Activated naive CD4-positive, alpha-beta T cell treated with Interleukin-2 at 50 U/mL for 16 hours (primary cell): ENCODE measurements around the gene TMEM266.

Experiments used
- DNase-seq: peaks from one replicate; pipeline ENCODE4 v3.0.0-alpha.2; 2020

Gene TMEM266

DNA sequence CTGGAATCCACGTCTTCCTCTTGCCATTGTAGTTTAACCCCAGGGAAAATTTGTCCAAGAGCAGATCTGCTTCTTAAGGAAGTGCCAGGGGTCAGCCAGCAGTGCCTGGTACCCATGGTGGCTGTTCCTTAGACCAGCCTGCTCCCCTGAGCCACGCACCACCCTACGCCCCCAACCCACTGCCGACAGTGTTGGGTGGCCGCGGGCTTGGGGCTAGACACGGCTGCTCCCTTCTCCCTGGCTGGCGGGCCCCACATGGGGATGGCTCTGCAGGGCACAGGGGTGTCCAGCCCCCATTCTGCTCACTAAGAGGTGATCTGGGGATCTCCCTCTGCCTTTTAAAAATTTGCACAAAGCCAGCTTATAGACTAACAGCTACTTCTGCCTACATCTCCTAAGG is 104.8 kb downstream of the TMEM266 start:
- DNase-seq = no peak

DNA sequence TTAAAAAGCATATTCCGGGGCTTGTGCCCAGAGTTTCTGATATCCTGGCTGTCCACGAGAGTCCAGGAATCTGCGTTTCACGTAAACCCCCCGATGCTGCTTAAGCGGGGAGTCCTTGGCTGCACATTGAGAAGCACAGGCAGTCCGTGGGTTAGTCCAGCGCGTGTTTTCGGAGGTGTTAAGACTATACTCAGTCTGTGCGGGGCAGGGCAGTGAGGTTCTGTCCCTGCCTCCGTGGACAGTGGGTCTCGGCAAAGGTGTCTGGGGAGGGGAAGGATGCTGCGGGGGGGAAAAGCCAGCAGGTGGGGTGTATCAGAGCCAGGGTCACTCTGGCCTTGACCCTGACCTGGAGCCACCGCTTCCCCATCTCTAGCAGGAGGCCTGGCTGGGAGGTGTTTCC is 106.2 kb downstream of the TMEM266 start:
- no peak for DNase-seq

DNA sequence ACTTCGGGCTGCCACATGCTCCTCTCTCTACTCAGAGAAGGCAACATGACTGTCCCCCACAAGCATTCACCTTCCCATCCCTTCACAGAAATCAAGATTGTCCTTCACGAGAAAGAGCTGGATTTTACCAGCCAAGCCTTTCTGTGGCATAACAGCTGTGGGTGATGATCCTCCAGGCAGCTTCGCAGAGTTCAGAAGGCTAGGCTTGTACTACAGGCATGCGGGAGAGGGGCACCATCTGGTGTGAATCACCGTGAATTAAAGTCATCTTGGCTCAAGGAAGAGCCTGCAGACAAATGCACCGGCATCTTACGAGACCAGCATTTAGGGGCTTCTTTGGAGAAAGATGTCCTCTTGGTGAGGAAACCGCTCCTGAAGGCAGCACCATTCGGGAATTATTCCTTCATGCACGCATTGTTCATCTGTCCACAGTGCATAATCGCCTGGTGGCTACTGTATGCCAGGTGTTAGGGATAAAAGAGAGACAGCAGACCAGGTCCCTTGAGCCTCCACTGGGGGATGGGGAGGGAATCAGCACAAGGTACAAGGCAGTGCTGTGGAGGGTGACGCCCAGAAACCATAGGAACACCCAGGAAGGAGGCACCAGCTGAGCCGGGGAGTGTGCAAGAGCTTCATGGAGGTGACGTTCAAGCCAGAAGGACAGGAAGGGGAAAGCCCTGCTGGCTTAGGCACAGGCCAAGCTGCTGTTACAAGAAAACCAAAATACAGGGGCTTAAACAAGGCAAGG is 108.6 kb downstream of the TMEM266 start:
- no peak for DNase-seq

DNA sequence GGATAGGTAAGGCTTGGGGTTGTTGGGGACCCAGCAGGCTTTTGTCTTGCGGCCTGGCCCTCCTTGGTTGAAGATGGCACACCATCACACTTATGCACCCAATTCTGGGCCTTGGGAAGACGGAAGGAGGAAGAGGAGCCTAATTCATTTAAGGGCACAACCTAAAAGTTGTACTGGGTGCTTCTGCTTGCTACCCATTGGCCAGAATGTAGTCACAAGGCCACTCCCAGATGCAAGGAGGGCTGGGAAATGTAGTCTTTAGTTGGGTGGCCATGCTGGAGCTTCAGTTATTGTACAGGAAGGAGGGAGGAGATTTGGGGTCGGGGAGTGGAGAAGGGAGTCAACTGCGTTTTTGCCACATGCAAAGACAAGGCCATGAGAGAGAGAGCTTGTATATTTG is 109.2 kb downstream of the TMEM266 start:
- no peak for DNase-seq

DNA sequence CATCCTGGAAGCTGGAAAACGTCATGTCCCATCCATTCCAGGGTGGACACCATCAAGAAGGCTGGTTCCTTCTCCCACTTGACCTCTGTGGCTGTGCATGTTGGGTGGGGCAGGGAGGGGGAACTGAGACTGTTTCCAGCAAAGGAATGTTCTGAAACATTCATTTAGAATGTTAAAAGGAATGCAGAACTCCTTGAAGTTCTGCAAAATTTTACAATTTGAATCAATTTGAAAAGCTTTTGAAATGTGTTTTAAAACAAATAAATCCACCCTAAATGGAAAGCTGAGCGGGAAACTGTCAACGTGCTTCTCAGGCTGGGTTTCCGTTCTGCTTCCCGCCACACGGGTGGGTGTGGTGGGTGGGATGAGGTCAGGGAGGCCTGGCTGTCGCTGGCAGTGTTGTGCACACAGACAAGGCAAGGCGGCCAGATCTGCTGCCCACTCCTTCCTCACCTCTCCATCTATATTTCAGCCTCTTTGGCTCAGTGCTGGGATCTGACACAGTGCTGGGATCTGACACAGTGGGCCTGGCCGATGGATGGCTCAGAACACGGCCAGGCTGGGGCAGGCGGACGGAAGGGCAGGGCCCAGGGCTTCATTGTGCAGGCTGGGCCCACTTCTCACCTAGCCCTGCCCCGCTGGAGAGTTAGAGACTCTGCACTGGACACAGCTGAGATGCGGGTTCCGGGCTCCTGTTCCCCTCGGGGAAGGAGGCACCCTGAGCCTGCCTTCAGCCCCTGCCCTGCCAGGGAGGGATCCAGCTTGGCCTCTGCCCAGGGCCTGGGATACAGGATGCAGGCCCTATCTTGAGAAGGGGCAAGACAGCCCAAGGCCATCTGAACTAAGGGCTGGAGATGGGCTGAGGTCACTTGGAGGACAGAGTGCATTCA is 110.4 kb downstream of the TMEM266 start:
- DNase-seq = no peak

DNA sequence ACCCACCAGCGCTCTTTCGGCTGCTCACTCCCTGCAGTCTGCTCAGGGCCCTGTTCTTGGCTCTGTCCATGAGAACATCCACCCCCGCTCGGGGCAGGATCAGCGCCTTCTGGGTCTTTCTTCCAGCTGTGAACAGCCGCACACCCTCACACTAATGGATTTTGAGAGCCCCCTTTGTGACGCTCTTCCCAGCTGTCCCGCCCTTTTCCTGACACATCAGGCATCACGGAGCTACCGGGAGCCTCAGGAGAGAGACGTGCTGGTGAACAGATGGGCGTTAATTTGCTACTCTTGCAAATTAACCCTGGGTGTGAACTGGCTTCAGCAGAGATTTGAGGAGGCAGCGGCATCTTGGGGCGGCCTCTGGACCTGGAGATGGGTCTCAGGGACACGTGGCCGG is 113.0 kb downstream of the TMEM266 start:
- DNase-seq = no peak

DNA sequence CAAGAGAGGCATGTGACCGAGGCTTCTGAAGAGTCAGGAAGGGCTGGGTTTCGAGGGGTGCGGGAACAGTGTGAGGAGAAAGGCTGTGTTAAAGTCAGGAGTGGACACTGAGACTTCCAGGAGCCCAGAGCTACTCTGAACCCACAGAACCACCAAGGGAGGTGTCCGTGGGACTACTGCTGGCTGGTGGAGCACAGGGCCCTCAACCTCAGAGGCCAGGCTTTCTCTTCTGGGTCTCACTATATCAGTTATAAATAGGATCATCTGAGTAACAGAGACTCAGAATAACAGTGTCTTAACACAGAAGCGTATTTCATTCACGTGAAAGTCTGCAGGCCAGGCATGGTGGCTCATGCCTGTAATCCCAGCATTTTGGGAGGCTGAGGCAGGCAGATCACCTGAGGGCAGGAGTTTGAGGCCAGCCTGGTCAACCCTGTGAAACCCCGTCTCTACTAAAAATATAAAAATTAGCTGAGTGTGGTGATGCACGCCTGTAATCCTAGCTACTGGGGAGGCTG is 113.6 kb downstream of the TMEM266 start:
- DNase-seq = no peak

DNA sequence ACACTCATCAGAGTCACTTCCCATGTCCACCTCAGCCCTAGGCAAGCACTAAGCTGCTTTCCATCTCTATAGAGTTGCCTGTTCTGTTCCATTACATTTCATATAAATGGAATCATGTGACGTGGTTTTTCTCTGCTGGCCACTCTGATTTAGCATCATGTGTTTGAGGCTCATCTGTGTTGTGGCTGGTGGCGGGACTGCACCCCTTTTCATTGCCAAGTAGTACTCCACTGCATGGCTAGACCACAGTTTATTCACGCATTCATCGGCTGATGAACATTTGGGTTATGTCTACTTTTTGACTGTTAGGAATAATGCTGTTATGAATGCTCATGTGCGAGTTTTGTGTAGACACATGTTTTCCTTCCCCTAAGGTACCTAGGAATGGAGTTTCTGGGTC is 114.9 kb downstream of the TMEM266 start:
- DNase-seq = no peak

DNA sequence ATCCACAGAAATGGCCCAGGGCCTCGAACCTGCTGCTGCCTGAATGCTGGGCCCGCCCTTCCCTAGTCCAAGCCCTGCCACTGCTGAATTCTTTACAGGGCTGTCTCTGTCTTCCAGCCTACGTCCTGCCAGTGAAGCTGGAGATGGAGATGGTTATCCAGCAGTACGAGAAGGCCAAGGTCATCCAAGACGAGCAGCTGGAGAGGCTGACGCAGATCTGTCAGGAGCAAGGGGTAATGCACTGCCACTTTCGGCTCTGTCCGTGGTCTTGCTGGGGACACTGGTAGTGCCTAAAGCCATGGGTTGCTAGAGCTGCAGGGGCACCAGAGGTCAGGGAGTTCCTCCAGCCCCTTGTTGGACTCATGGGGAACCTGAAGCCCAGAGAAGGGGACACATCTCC is 115.7 kb downstream of the TMEM266 start:
- DNase-seq = no peak

DNA sequence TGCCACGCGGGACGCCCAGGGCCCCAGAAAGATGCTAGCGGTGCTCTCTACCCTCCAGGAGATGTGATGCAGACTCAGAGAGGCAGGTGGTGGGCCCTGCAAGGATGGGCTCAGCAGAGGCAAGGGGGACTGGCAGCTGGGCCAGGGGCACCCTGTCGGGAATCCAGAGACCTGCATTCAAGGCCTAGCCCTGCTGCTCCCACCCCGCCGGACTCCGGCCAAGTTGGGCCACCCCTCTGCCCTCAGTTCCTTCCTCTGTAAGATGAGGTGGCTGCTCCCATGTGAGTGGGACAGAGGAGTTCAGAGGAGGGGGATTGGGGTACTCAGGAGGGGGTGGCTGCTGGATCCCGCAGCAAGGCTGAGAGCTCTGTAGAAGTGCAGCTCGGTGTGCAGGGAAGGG is 116.3 kb downstream of the TMEM266 start:
- no peak for DNase-seq

DNA sequence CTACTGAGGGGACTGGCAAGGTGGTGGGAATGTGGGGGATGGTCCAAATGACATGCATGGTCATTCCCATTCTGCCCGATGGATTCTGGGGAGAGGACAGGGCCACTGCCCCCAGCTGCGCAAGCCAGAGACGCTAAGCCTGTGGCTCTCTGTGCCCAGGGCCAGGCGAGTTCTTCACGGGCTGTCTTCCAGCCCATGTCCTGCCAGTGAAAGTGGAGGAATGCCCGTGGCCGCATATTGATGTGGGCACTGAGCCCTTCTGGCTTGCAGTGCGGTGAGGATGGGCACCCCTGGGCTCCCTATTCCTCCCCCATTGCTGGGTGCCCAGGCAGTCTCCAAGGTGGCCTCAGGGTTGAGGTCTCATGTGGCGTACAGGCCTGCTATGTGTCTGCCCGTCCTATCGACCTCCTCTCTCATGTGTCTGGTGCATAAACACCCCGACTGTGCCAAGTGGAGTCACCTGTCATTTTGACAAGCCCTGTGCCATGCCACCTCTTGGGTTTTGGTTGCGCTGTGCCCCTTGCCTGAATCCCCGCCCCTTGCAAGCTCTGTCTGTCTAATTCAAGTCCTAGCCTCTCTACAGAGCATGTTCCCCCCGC is 116.8 kb downstream of the TMEM266 start:
- no peak for DNase-seq

DNA sequence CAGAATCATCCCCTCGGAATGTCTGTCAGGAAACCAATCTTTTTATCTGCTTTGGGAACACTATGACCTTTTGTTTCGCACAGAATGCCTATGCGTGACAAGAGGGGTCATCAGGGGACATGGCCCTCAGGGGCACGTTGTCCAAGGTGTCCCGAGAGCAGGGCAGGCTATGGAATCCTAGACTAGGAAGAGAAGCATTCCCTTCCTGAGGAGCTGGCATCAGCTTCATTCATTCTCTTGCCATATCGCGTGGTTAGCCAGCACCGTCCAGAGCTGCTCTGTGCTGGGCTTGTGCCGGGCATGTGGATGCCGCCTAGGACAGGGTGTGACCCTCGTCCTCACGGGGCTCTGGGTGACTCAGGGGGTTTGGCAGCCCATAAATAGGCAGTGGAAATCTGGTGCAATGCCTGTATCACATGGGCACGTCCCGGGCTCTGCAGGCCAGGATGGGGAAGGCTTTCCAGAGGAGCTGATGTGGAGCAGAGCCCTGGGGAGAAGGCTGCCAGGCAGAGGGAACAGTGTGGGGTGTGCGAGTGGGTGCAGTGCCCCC is 117.8 kb downstream of the TMEM266 start:
- no peak for DNase-seq

DNA sequence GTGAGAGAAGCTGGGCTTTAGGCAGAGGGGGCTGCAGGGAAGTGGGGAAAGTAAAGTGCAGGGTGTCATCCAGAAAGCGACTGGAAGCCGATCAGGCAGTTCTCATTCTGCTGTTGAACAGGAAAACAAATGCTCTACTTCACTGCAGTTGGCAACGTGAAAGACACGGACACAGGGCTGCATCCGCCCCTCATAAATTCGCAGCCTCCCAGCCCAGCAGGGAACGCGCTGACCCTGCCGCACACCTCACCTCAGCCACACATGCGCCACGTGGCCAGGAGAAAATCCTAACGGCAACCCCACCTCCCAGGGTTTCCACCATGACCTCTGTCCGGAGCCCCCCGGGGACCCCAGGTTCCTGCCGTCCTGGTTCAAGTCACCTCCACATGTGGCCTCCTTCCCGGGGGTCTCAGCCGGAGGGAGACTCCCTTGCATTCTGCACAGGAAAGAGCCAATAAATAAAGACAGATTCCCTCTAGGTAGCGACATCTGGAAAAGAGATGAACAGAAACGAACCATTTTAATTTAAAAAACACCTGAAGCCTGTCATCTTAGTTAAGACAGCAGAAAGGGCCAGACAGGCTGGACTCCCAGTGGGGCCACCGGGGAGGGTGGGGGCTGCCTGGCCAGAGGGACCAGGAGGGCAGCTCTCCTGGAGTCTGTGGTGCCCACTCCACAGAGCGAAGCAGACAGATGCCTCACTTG is 118.7 kb downstream of the TMEM266 start:
- DNase-seq = no peak

DNA sequence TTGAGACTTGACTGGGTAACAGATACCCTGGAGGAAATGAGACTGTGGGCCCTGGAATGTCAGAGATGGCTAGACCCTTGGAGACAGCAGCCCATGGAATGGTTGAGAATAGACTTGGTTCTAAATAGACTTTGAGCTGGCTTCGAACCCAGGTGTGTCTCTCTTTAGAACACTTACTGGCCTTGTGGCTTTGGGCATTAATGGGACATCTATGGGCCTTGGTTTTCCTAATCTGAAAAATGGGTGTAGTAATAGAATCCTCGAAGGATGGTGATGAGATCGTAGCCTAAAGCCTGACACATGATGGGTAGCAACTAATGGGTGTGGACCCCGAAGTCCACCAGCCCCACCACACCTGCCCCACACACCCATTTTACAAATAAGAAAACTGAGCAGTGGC is 119.2 kb downstream of the TMEM266 start:
- DNase-seq = no peak

DNA sequence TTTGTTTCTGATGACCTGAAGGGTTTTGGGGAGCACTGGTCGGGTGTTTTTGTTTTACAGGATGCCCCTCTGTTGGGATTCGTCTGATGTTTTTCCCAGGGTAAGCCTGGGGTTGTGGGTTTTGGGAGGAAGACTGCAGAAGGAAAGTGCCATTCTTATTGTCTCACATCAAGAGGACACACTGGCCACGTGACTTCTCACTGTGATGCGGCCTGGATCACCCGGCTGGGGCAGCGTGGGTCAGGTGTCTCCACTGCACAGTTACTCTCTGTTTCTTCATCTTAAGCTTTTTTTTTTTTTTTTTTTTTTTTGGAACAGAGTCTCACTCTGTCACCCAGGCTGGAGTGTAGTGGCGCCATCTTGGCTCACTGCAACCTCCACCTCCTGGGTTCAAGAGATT is 120.5 kb downstream of the TMEM266 start:
- no peak for DNase-seq

DNA sequence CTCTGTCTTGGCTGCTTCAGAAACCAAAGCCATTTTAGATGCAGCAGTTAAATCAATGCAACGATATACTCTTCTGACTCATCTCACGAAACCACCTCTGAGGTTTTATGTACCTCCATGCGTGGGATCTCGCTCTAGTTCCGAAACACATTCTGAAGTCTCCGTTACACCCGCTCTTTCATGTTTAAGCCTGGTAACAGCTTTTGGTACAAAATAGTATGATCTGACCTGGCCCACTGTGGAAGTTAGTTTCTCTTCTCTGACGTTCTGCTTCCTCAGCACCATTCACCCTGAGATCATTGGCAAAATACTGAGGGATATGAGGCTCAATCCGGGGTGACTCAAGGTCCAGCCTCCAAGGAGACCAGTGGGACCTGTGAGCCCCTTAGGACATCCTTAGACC is 121.9 kb downstream of the TMEM266 start:
- DNase-seq = peak; percentile 46

DNA sequence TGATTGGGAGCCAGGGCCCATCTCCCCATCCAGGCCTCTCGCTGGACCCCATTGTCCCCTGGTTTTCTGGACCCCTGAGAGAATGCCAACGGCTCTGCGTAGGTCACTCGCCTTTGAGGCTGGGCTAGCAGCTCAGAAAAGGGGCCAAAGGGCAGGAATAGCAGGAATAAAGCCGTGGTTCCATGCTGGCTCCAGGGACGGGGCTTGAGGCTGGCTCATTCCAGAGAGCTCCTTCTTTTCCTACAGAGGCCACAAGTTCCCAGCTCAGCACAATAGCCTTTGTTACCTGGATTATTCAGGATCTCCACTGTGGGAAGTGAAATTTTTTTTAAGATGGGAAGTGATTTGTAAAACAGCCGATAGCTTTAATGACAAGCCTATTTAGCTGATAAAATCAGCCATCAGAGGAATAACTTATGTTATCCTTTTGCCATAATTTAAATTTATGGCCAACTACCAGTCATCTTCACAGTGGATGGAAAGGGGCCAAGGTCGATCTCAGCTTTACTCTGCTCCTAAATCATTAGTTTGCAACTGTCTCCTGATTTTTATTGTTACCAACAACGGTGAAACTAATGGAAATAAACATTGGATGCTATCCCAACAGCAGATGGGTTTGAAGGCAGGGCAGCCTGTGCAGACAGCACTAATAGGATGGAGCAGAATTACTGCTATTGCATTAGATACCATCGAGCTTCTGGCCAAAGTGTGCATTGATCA is 124.3 kb downstream of the TMEM266 start:
- DNase-seq = no peak

DNA sequence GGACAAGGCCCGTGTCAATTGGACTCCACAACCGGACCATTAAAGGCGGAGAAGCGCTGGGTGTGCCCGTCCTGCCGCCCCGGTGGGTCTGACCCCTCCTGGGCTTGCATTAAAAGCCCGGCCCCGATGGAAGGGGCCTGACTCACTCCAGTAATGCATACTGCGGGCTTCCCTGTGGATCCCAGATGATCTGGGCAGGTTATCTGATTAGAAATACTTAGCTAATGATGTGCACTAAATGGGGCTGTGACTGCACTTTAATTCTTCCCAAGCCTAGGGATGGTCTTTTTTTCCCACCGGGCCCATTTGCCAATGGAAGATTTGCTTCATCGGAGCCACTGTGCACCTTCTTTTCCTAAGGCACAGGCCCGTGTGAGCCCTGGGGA is 124.9 kb downstream of the TMEM266 start:
- DNase-seq = no peak

DNA sequence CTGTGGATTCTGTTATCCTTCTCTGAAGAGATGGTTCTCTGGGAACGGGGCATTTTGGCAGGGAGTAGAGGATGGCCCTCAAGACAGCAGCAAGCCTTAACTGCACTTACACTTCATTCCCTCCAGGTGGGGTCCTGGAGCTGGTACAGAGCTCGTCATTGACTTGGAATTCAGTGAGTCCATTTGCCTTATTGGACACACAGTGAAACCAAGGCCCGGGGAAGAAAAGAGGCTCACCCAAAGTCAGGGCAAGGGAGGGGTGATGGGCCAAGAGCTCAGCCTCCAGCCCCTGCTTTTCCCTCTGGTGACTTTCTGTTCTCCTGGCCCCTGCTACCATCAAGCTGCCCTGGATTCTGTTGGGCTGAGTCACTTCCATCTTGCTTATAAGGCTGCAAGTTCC is 125.9 kb downstream of the TMEM266 start:
- no peak for DNase-seq

DNA sequence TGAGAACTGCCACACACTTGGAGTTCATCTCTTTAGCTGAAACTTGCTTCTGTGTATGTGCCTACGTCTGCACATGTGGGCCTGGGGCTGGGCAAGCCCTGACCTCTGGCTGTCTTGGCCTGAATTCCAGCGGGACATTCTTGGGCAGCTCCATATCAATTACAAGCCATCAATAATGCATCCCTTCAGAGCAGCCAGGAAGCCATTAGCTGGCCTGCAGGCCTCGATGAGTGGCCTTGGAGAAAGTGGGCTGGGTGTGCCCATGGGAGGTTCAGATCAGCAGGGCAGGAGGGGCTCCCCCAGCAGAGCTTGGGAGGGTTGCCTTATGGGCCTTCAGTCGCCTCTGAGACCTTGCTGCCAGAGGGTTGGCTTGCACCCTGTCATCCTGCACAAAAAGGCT is 127.4 kb downstream of the TMEM266 start:
- no peak for DNase-seq

DNA sequence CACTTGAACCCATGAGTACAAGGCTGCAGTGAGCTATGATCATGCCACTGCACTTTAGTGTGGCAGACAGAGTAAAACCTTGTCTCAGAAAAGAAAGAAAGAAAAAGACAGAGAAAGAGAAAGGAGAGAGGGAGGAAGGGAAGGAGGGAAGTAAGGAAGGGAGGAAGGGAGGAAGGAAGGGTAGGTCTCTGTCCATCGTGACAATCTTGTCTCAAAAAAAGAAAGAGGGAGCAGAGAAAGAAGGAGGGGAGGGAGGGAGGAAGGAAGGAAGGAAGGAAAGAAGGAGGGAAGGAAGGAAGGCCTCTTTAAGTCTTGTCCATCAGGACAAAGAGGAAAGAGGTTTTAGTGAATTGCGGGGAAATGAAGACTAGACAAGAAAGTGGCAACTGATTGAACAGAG is 129.3 kb downstream of the TMEM266 start:
- no peak for DNase-seq

DNA sequence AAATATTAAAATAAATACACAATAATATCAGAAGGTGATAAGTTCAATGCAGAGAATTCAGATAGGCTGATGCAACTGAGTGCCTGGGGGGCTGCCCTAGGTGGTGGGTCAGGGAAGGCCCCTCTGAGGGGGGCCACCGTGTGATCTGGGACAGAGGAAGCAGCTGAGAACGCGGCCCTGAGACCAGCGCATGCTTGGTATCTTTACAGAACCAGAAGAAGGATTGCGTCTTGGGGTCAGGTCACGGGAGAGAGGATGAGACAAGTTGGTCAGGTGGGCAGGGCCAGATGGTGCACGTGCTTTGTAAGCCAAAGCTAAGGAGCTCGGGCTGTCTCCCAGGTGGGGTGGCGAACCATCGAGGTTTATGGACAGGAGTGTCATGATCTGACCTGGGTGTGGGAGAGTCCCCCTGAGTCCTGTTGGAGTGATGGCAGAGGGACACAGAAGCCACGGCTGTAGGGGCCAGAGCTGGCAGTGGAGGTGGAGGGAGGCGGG is 130.3 kb downstream of the TMEM266 start:
- DNase-seq = no peak
